ENCODE data around the gene HNF4A. TPM values are rescaled to one million over a fixed set of nuclear protein-coding genes. Genes with fewer than 3 reads are reported as not detected.

Gene HNF4A
- total RNA-seq (1 to 10 TPM in 1 of 7 donors, under 1 TPM in 6; 0.08 to 1.5 (median 0.42) TPM), polyA plus RNA-seq (under 1 TPM; 0.07 to 0.15 TPM)
- long read RNA-seq, donor 1, result 0 reads
- long read RNA-seq, donor 2, result 0 reads
- long read RNA-seq, donor 3, partial matches to known transcripts, result 0 of 1 reads
- long read RNA-seq, donor 3, other reads (novel, unspliced or antisense), result 1 of 1 reads

DNA sequence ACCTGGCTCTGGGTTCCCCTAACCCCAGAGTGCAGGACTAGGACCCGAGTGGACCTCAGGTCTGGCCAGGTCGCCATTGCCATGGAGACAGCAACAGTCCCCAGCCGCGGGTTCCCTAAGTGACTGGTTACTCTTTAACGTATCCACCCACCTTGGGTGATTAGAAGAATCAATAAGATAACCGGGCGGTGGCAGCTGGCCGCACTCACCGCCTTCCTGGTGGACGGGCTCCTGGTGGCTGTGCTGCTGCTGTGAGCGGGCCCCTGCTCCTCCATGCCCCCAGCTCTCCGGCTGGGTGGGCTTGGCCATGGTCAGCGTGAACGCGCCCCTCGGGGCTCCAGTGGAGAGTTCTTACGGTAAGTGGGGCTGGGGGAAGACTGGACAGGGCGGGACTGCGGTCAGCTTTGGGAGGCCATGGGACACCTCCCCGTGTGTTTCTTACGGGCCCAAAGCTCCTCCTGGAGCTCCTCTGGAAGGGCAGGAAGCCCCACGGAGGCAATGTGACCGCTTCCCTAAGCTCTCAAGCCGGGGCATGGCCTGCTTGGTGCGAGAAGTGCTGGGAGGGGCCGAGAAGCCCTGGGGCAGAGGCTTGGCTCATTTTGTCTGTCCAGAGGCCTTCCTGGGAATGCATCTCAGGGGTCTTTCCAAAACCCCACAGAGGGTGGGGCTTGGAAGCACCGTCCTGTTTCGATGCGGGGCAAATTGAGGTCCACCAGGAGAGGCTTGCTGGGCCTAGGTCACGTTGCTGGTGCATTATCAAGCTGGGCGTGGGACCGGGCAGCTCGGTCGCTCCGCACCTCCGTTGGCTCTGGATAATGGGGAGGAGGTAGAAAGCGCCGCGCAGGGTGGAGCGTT is at the start of gene HNF4A:
HNF4A (plus strand) TSS at position 202 of the 855 bp plus-strand sequence; CDS start at position 308, 106 bp downstream.
- DNase-seq, result no peak
- WGBS, 3 donors, result 91 to 94% (median 92%) methylated on average over 40 of the region's 40 CpGs
- intact Hi-C loops (cut with DNase I), result no loop called here
- Histone ChIP-seq H3K27me3 (no peaks in the 10 kb centered on the region), H3K27ac (no peak within 1 kb of the TSS), H3K4me1 (ENCODE audit: insufficient read depth) (peaks cover 5% of the 10 kb centered on the region), H3K9me3 (no peaks in the 10 kb centered on the region), H3K4me3 (peak within 1 kb of the TSS; percentile 19), H3K36me3 (no peaks in the 10 kb centered on the region)
- TF ChIP-seq POLR2A (IDR thresholded peaks at IDR 0.05), result no peak

DNA sequence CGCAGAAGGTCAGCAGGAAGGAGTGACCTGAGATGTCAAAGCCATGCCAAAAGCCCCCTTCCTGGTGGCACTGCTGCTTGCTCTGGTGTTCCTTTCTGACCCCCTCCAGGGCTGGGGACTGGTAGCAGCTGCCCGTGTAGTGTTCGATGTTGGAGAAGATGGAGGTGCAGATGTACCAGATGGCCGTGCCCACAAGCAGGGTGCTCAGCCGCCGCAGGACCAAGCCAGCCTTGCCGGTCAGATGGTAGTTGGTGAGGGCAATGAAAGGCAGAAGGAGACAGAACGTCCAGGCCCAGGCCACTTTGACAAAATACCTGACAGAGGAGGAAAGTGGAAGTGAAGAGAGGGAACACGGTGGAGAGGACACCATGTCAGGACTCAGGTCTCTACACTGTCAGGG is 48.6 kb upstream of the HNF4A start:
- WGBS, 3 donors, result 91 to 93% (median 92%) methylated on average over 9 of the region's 9 CpGs
- H3K27me3 ChIP-seq, result no peaks in the 10 kb centered on the region
- no peak for DNase-seq
- TF ChIP-seq, protein P1, sequence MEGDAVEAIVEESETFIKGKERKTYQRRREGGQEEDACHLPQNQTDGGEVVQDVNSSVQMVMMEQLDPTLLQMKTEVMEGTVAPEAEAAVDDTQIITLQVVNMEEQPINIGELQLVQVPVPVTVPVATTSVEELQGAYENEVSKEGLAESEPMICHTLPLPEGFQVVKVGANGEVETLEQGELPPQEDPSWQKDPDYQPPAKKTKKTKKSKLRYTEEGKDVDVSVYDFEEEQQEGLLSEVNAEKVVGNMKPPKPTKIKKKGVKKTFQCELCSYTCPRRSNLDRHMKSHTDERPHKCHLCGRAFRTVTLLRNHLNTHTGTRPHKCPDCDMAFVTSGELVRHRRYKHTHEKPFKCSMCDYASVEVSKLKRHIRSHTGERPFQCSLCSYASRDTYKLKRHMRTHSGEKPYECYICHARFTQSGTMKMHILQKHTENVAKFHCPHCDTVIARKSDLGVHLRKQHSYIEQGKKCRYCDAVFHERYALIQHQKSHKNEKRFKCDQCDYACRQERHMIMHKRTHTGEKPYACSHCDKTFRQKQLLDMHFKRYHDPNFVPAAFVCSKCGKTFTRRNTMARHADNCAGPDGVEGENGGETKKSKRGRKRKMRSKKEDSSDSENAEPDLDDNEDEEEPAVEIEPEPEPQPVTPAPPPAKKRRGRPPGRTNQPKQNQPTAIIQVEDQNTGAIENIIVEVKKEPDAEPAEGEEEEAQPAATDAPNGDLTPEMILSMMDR (IDR thresholded peaks at IDR 0.05), result no peak
- TF ChIP-seq EP300 (IDR thresholded peaks at IDR 0.05), result no peak
- no peak for TF ChIP-seq POLR2A (IDR thresholded peaks at IDR 0.05)
- H3K27ac ChIP-seq, result no peak overlapping the region
- intact Hi-C loops (cut with DNase I), result no loop called here
- no peaks in the 10 kb centered on the region for H3K36me3 ChIP-seq
- no peaks in the 10 kb centered on the region for H3K9me3 ChIP-seq
- no peak overlapping the region for H3K4me3 ChIP-seq
- peaks cover 9% of the 10 kb centered on the region for H3K4me1 ChIP-seq (ENCODE audit: insufficient read depth)

DNA sequence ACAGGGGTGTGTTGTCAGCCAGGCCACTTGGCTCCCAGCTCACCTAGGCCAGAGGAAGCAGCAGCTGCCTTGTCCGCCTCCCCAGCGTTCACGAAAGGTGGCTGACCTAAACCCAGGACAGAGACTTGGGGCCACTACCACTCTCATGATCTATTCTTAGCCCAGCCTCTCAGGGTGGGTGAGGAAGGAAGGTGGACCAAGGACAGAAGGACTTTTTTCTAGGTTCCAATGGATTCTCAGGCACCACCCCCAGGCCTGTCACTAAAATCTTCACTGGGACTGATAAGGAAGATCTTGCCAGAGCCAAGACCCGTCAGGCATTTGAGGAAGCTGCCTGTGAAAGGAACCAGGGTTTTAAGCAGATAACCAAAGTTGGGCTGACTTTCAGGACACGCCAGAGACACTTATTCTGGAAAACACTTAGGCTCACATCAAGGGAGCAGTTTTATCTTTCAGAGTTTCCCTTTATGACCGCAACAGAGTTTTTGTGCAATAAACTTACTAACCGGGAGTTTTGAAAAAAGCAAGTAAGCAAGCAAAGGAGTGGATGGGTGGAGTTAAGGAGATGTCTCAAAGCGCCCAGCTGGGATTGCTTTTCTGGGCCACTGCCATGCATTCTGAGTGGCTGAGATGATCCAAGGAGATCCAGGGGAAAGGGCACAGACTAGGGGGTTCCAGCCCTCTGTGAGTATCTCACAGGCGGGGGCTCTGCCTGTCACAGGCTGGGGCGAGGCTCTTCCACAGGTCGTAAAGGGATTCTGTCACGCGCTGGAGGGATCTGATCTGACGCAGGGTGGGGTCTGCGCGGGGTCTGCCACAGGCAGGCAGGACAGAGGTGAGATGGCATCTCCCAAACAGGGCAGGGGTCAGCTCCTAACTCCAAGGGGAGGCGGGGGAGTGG is 45.5 kb upstream of the HNF4A start:
- DNase-seq, result peak; percentile 37 to 61 (median 51)
- intact Hi-C loops (cut with DNase I), result loop anchor here in 3 of 4 donors (2.0 to 5.0 kb wide), 4 partner anchors 93 to 198 kb away; partner anchors contain the start of gene OSER1 (in 1 of the 3)
- H3K4me1 ChIP-seq (ENCODE audit: insufficient read depth), result peaks cover 8% of the 10 kb centered on the region
- H3K9me3 ChIP-seq, result no peaks in the 10 kb centered on the region
- H3K4me3 ChIP-seq, result peak overlapping the region; percentile 57
- H3K36me3 ChIP-seq, result no peaks in the 10 kb centered on the region
- TF ChIP-seq EP300 (IDR thresholded peaks at IDR 0.05) (no peak), POLR2A (IDR thresholded peaks at IDR 0.05) (no peak)
- TF ChIP-seq, protein P1 (IDR thresholded peaks at IDR 0.05), result no peak
- H3K27me3 ChIP-seq, result no peaks in the 10 kb centered on the region
- peak overlapping the region; percentile 1 to 18 for H3K27ac ChIP-seq
- WGBS, 3 donors, result 8 to 12% (median 8%) methylated on average over 11 to 17 of the region's 17 CpGs

DNA sequence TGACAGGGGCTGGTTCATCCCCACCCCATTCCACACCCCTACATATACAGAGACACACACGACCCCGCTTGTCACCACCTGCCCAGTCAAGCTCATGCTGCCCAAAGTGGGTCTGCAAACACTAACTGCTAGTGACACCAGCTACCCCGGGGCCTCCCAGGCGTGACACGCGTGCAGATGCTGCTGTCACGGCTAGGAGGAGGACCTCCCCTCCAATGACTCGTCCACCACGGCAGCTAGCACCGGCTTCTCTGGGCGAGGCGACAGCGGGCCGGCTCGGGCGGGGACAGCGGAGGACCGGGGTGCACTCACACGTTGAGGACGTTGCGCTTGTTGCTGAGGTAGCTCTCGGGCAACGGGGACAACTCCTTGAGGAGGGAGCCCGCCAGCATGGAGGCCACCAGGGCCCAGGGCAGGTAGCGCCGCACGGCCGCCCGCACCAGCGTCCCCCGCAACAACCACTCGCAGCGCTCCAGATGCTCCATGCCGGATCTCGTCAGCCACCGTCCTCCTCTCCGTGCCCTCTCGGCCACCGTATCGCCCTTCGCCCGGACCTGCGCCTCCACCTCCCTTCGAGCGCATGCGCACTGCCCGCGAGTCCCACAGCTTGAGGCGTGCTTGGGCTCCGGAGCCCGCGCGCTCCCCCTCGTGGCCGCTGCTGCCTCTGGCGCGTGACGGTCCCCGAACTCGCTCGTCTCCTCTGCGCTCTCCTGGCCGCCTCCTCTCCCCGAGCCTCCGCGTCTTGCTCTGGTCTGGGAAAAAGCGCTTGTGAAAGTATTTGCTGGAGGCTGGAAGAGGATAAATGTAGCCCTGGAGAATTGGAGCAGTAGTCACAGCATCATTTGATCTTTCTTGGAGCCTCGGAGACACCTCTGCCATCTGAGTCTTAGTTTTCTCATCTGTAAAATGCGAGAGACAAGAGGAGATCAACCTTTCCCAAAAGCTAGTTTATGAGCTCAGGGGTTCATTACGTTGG is 44.5 kb upstream of the HNF4A start, which contains the start of gene FITM2:
FITM2 (minus strand) TSS at position 539 of the 976 bp plus-strand sequence; CDS start at position 485, 54 bp downstream.
- 1 to 2% (median 1%) methylated on average over 57 to 70 of the region's 70 CpGs for WGBS, 3 donors
- H3K27ac ChIP-seq, result peak within 1 kb of the TSS; percentile 18 to 54
- H3K4me3 ChIP-seq, result peak within 1 kb of the TSS; percentile 57
- TF ChIP-seq EP300 (IDR thresholded peaks at IDR 0.05) (no peak), POLR2A (IDR thresholded peaks at IDR 0.05) (peak; percentile 24)
- TF ChIP-seq, protein P1 (IDR thresholded peaks at IDR 0.05), result peak; percentile 92 to 98 (median 97)
- peak; percentile 97 to 99 (median 98) for DNase-seq
- H3K4me1 ChIP-seq (ENCODE audit: insufficient read depth), result peaks cover 8% of the 10 kb centered on the region
- H3K27me3 ChIP-seq, result no peaks in the 10 kb centered on the region
- no peaks in the 10 kb centered on the region for H3K9me3 ChIP-seq
- intact Hi-C loops (cut with DNase I), result loop anchor here (1.0 to 5.0 kb wide), 5 partner anchors 94 to 199 kb away; partner anchors contain the start of gene OSER1 (in 1 of the 4)
- H3K36me3 ChIP-seq, result no peaks in the 10 kb centered on the region

All from ovary (tissue), 10 donors.